Gastroesophageal sphincter (tissue), 4 donors: ENCODE measurements around the gene ACCSL. TPM values are rescaled to one million over a fixed set of nuclear protein-coding genes. Genes with fewer than 3 reads are reported as not detected.

Experiments
- ATAC-seq: fragments of 150-250 bp; one replicate; pipeline ENCODE4 v1.9.1; 2016; ENCODE audit warnings: mild to moderate bottlenecking, moderate library complexity
- H3K27ac ChIP-seq, 4 donors: fragments of 200-600 bp; sonication (generic) in 3 of 4; 1 replicate in 3 of 4; 2 replicates in 1 of 4; pipeline ENCODE4 v1.5.1; 2016 to 2019
- H3K27me3 ChIP-seq: fragments of 200-600 bp; sonication (generic); one replicate; pipeline ENCODE4 v1.5.1; 2019
- H3K36me3 ChIP-seq, 2 donors: fragments of 200-600 bp; sonication (generic); one replicate each; pipeline ENCODE4 v1.5.1; 2019; ENCODE audit warnings: control low read depth in 1 of 2
- H3K4me1 ChIP-seq, 3 donors: fragments of 200-600 bp; sonication (generic); 1 replicate in 2 of 3; 2 replicates in 1 of 3; pipeline ENCODE4 v1.5.1; 2016 to 2019; ENCODE audit warnings: control low read depth in 2 of 3
- H3K4me3 ChIP-seq, 2 donors: fragments of 200-600 bp; sonication (generic); one replicate each; pipeline ENCODE4 v1.5.1; 2019; ENCODE audit warnings: mild to moderate bottlenecking in 1 of 2, moderate library complexity in 1 of 2
- H3K9me3 ChIP-seq, 3 donors: fragments of 200-600 bp; sonication (generic); one replicate each; pipeline ENCODE4 v1.5.1; 2017 to 2019; ENCODE audit warnings: control low read depth in 2 of 3
- EP300 ChIP-seq: sonication (generic); formaldehyde crosslinking; IDR thresholded peaks from one replicate; pipeline ENCODE4 v1.6.1; 2017; ENCODE audit warnings: antibody characterized with exemption, mild to moderate bottlenecking
- POLR2A ChIP-seq, 2 donors: fragments of 450-650 bp; IDR thresholded peaks; one replicate each; pipeline ENCODE4 v1.6.1; 2017; ENCODE audit warnings: antibody characterized with exemption in 2 of 2, mild to moderate bottlenecking in 2 of 2, moderate library complexity in 1 of 2
- POLR2AphosphoS5 ChIP-seq: sonication (generic); formaldehyde crosslinking; IDR thresholded peaks from one replicate; pipeline ENCODE4 v1.6.1; 2017; ENCODE audit warnings: antibody characterized with exemption
- WGBS, 2 donors: methylation state at CpG; one replicate each; pipeline ENCODE4 v1.1.5; 2018; ENCODE audit warnings: low coverage in 1 of 2; 5-methylcytosine and 5-hydroxymethylcytosine counted together
- total RNA-seq, 4 donors: library from RNA; depleted of rRNA; stranded (reverse); fragments of >200 nt; gene quantifications; one replicate each; pipeline ENCODE4 v1.1.0, GENCODE V29; 2016
- TF ChIP-seq, protein P1 (sequence below), 4 experiments: fragments of 200-600 bp in 2 of 4; fragments of 450-650 bp in 2 of 4; sonication (generic) in 1 of 4; IDR thresholded peaks; one replicate each; pipeline ENCODE4 v1.5.1; 2017 to 2019; ENCODE audit warnings: antibody characterized with exemption in 4 of 4, mild to moderate bottlenecking in 2 of 4, moderate library complexity in 2 of 4

The ACCSL gene
- total RNA-seq, 4 donors from 2014 or later, result not detected

DNA sequence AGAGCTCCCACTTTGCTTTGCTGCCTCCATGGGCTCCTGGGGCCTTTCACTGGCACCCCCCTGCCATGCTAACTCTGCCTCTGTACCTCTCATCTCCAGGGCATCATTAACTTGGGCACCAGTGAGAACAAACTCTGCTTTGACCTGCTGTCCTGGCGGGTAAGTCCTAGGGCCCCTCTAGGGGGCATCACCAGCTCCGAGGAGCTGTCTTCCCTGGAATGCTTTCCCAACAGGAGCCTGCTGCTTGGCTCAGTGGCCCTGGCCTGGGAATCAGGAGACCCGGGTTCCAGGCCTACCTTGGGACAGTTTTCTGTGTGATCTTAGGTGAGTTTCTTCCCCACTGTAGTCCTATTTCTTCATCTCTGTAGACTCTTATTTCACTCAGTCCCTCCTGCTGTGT is 23.4 kb downstream of the ACCSL start:
- Histone ChIP-seq H3K4me1 (peaks cover 0 to 30% (median 6%) of the 10 kb centered on the region in 3 donors), H3K27me3 (no peaks in the 10 kb centered on the region), H3K4me3 (no peak overlapping the region), H3K36me3 (peaks cover 0 to 57% of the 10 kb centered on the region in 2 donors), H3K27ac (no peak overlapping the region), H3K9me3 (no peaks in the 10 kb centered on the region)
- TF ChIP-seq, protein P1, sequence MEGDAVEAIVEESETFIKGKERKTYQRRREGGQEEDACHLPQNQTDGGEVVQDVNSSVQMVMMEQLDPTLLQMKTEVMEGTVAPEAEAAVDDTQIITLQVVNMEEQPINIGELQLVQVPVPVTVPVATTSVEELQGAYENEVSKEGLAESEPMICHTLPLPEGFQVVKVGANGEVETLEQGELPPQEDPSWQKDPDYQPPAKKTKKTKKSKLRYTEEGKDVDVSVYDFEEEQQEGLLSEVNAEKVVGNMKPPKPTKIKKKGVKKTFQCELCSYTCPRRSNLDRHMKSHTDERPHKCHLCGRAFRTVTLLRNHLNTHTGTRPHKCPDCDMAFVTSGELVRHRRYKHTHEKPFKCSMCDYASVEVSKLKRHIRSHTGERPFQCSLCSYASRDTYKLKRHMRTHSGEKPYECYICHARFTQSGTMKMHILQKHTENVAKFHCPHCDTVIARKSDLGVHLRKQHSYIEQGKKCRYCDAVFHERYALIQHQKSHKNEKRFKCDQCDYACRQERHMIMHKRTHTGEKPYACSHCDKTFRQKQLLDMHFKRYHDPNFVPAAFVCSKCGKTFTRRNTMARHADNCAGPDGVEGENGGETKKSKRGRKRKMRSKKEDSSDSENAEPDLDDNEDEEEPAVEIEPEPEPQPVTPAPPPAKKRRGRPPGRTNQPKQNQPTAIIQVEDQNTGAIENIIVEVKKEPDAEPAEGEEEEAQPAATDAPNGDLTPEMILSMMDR (IDR thresholded peaks at IDR 0.05), result no peak
- no peak for TF ChIP-seq POLR2A (IDR thresholded peaks at IDR 0.05)
- no peak for TF ChIP-seq EP300
- no peak for TF ChIP-seq POLR2AphosphoS5
- ATAC-seq, result no peak
- WGBS, 2 donors, result 86% methylated on average over 1 of the region's 3 CpGs; no CpG with 5 or more reads in 1 of the 2 donors

DNA sequence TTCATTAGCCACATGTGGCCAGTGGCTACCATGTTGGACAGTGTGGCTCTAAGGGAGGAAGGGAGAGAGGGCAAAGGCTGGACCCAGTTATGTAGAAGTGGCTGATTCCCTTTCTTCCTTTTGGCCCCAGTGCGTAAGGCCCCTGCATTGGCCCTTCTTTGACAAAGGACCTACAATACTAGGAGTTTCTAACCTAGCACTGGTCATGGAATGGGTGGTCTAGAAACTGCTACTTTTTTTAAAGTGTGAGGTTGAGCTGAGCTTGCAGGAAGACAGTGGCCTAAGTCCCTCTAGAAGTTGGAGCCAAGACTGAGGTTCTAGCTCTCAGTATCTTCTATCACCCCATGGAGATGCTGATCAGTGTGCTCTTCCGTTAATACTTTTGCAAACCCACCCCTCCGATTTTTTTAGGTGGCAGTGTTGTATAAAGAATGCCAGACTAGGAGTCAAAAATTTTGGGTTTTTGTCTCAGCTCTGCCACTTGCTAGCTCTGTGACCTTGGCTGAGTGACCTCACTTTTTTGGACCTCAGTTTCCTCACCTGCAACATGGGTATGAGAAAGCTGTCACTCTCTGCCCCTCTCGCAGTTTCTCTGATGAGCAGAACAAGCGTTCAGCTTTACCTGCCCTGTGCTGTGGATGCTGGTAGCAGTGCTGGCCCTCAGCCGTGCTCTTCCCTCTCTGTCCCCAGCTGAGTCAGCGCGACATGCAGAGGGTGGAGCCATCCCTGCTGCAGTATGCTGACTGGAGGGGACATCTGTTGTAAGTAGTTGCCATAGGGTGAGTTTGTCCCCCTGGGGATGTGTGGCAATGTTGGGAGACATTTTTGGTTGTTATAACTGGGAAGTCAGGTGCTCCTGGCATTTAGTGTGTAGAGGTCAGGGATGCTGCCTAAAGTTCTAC is 25.2 kb downstream of the ACCSL start:
- WGBS, 2 donors, result 93 to 94% methylated on average over 3 to 4 of the region's 8 CpGs
- TF ChIP-seq EP300 (no peak), POLR2A (IDR thresholded peaks at IDR 0.05) (no peak), POLR2AphosphoS5 (no peak)
- TF ChIP-seq, protein P1 (IDR thresholded peaks at IDR 0.05), result no peak
- Histone ChIP-seq H3K36me3 (peaks cover 0 to 74% of the 10 kb centered on the region in 2 donors), H3K4me1 (peaks cover 0 to 15% (median 0%) of the 10 kb centered on the region in 3 donors), H3K4me3 (no peak overlapping the region), H3K9me3 (no peaks in the 10 kb centered on the region), H3K27me3 (no peaks in the 10 kb centered on the region), H3K27ac (no peak overlapping the region)
- ATAC-seq, result no peak

DNA sequence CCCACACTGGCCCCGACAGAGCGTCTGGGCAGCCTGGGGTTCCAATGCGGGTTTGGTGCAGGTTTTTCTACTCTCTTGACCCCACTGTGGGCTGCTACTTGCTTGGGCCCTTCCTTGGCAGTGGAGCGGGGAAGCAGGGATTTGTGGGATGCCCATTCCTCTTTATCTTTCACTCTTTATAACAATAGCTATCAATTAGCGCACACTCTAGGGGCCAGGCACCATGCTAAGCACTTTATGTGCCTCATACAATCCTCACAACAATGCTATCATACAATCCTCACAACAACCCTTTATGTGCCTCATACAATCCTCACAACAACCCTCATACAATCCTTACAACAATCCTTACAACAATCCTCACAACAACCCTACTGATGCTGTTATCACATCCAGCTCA is 31.0 kb downstream of the ACCSL start:
- H3K4me3 ChIP-seq, result no peak overlapping the region
- no peaks in the 10 kb centered on the region for H3K27me3 ChIP-seq
- H3K9me3 ChIP-seq, result no peaks in the 10 kb centered on the region
- peaks cover 0 to 95% of the 10 kb centered on the region in 2 donors for H3K36me3 ChIP-seq
- H3K27ac ChIP-seq, result no peak overlapping the region
- H3K4me1 ChIP-seq, result no peaks in the 10 kb centered on the region
- ATAC-seq, result no peak
- 93 to 100% methylated on average over 2 to 5 of the region's 5 CpGs for WGBS, 2 donors
- TF ChIP-seq POLR2AphosphoS5 (no peak), EP300 (no peak), POLR2A (IDR thresholded peaks at IDR 0.05) (no peak)
- TF ChIP-seq, protein P1 (IDR thresholded peaks at IDR 0.05), result no peak

DNA sequence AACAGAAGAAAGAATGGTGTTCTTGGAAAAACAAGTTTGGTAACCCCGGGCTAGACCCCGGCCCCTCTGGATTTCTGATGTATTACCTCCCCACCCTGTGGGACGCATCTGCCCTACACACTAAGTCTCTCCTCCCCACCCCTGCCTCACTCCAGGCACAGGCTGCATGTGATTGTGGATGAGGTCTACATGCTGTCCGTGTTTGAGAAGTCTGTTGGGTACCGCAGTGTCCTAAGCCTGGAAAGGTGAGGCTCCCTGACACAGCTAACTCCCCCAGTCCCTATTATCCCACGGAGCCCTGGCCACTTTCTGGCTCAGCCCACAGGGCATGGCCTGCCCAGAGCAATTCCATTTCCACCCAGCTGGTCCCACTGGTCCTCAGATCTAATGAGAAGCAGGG is 31.6 kb downstream of the ACCSL start:
- 89 to 100% methylated on average over 3 of the region's 6 CpGs for WGBS, 2 donors
- TF ChIP-seq, protein P1 (IDR thresholded peaks at IDR 0.05), result no peak
- TF ChIP-seq POLR2A (IDR thresholded peaks at IDR 0.05) (no peak), EP300 (no peak), POLR2AphosphoS5 (no peak)
- no peak for ATAC-seq
- peaks cover 0 to 95% of the 10 kb centered on the region in 2 donors for H3K36me3 ChIP-seq
- no peaks in the 10 kb centered on the region for H3K4me1 ChIP-seq
- no peaks in the 10 kb centered on the region for H3K9me3 ChIP-seq
- no peak overlapping the region for H3K27ac ChIP-seq
- H3K27me3 ChIP-seq, result no peaks in the 10 kb centered on the region
- no peak overlapping the region for H3K4me3 ChIP-seq

DNA sequence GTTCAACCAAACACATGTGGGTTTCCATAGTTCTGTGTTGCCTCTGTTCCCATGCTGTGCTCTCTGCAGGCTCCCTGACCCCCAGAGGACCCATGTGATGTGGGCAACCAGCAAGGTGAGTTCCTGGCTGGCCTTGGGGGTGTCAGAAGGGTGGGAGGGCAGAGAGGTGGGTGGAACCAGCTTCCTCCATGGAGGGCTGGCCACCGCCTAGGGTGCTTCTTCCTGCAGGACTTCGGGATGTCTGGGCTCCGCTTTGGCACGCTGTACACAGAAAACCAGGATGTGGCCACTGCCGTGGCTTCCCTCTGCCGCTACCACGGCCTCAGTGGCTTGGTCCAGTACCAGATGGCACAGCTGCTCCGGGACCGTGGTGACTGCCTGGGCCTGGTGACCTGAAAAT is 33.2 kb downstream of the ACCSL start:
- Histone ChIP-seq H3K27me3 (no peaks in the 10 kb centered on the region), H3K27ac (no peak overlapping the region), H3K4me3 (no peak overlapping the region), H3K9me3 (no peaks in the 10 kb centered on the region), H3K4me1 (no peaks in the 10 kb centered on the region), H3K36me3 (peaks cover 0 to 83% of the 10 kb centered on the region in 2 donors)
- 96% methylated on average over 5 of the region's 9 CpGs; no CpG with 5 or more reads in 1 of the 2 donors for WGBS, 2 donors
- TF ChIP-seq POLR2AphosphoS5 (no peak), POLR2A (IDR thresholded peaks at IDR 0.05) (no peak), EP300 (no peak)
- TF ChIP-seq, protein P1 (IDR thresholded peaks at IDR 0.05), result no peak
- no peak for ATAC-seq
